Posterior vena cava (tissue), 2 donors: Measurements from ENCODE around the gene CYFIP2. TPM values are rescaled to one million over a fixed set of nuclear protein-coding genes. Genes with fewer than 3 reads are reported as not detected.

ENCODE experiments used
- DNase-seq: peaks from one replicate; pipeline ENCODE4 v3.0.0-alpha.2; 2020; ENCODE audit warnings: low spot score
- intact Hi-C, 2 donors: fragments of 100-400 bp; cut with DNase I; formaldehyde crosslinking; loops; one replicate each; pipeline versions ENCODE4 v1.14.1 to v1.14.2; 2022 to 2023
- total RNA-seq, 2 donors: library from RNA; stranded (reverse); fragmentation: NEBNext Ultra II Directional; extraction: Animal tissue kit (Norgen Biotek cat#: 25700); gene quantifications; one replicate each; pipeline ENCODE4 v1.2.1, GENCODE V29; 2021
- donor health status: DM: yes; HTN: yes; CAD: no.
- donor health status: DM: yes; HTN: yes; CAD: no.

Gene CYFIP2
- total RNA-seq, 2 donors from 2014 or later = 96.6 to 109 TPM

GRCh38 chr5:157366741-157367674, 101.1 kb downstream of the CYFIP2 start:
- no peak for DNase-seq
- intact Hi-C loops = loop anchor here (5.0 to 10.0 kb wide), 2 partner anchors 105 to 348 kb away; no protein-coding TSS in a partner anchor

- DNase-seq = no peak
- intact Hi-C loops = loop anchor here (5.0 to 10.0 kb wide), 2 partner anchors 103 to 345 kb away; no protein-coding TSS in a partner anchor
Measured at GRCh38 chr5:157369507-157369906, 103.6 kb downstream of the CYFIP2 start.

GRCh38 chr5:157370967-157371366, 105.0 kb downstream of the CYFIP2 start:
- DNase-seq = no peak
- intact Hi-C loops = loop anchor here in 1 of 2 donors (5.0 kb wide), 1 partner anchor 106 kb away; no protein-coding TSS in a partner anchor

- no peak for DNase-seq
- intact Hi-C loops = loop anchor here in 1 of 2 donors (5.0 kb wide), 1 partner anchor 105 kb away; no protein-coding TSS in a partner anchor
Measured at GRCh38 chr5:157371655-157372471, 105.9 kb downstream of the CYFIP2 start.

- no peak for DNase-seq
- intact Hi-C loops = loop anchor here in 1 of 2 donors (5.0 kb wide), 1 partner anchor 105 kb away; no protein-coding TSS in a partner anchor
Measured at GRCh38 chr5:157372472-157372822, 106.5 kb downstream of the CYFIP2 start.

- no peak for DNase-seq
- intact Hi-C loops = no loop called here
Measured at GRCh38 chr5:157378509-157378908, 112.6 kb downstream of the CYFIP2 start.

GRCh38 chr5:157379983-157380382, 114.1 kb downstream of the CYFIP2 start:
- no peak for DNase-seq
- intact Hi-C loops = no loop called here

- intact Hi-C loops = no loop called here
- no peak for DNase-seq
Measured at GRCh38 chr5:157381746-157382145, 115.8 kb downstream of the CYFIP2 start.

- DNase-seq = no peak
- intact Hi-C loops = no loop called here
Measured at GRCh38 chr5:157382996-157383800, 117.3 kb downstream of the CYFIP2 start.

GRCh38 chr5:157384971-157385709, 119.2 kb downstream of the CYFIP2 start:
- peak; percentile 86 for DNase-seq
- intact Hi-C loops = no loop called here

- intact Hi-C loops = loop anchor here in 1 of 2 donors (2.0 kb wide), 1 partner anchor 58 kb away; no protein-coding TSS in a partner anchor
Measured at GRCh38 chr5:157387041-157387563, 121.2 kb downstream of the CYFIP2 start.

GRCh38 chr5:157387683-157388093, 121.8 kb downstream of the CYFIP2 start:
- intact Hi-C loops = loop anchor here in 1 of 2 donors (2.0 kb wide), 1 partner anchor 59 kb away; no protein-coding TSS in a partner anchor
- no peak for DNase-seq

More at GRCh38 chr5:157387041-157387563, 121.2 kb downstream of the CYFIP2 start:
- DNase-seq = no peak

GRCh38 chr5:157388111-157388710, 122.3 kb downstream of the CYFIP2 start:
- intact Hi-C loops = no loop called here
- DNase-seq = no peak

GRCh38 chr5:157389103-157389502, 123.2 kb downstream of the CYFIP2 start:
- no peak for DNase-seq
- intact Hi-C loops = no loop called here

GRCh38 chr5:157390133-157390532, 124.2 kb downstream of the CYFIP2 start:
- intact Hi-C loops = no loop called here
- no peak for DNase-seq

GRCh38 chr5:157390551-157391297, 124.8 kb downstream of the CYFIP2 start:
- no peak for DNase-seq
- intact Hi-C loops = no loop called here

- DNase-seq = no peak
- intact Hi-C loops = no loop called here
Measured at GRCh38 chr5:157398305-157398704, 132.4 kb downstream of the CYFIP2 start.
